Tibial nerve (tissue), 4 donors: ENCODE measurements around the gene BST2.

ENCODE experiments used
- CTCF ChIP-seq, 5 experiments: fragments of 200-600 bp in 3 of 5; fragments of 450-650 bp in 2 of 5; sonication (generic) in 3 of 5; IDR thresholded peaks; one replicate each; pipeline ENCODE4 v1.5.1; 2016 to 2019; ENCODE audit warnings: antibody characterized with exemption in 5 of 5, mild to moderate bottlenecking in 3 of 5, moderate library complexity in 2 of 5
- EP300 ChIP-seq, 2 donors: sonication (generic); formaldehyde crosslinking; IDR thresholded peaks; one replicate each; pipeline ENCODE4 v1.6.1; 2017; ENCODE audit warnings: antibody characterized with exemption in 2 of 2, mild to moderate bottlenecking in 1 of 2
- POLR2A ChIP-seq, 2 donors: fragments of 450-650 bp; IDR thresholded peaks; one replicate each; pipeline ENCODE4 v1.6.1; 2017; ENCODE audit warnings: antibody characterized with exemption in 2 of 2, mild to moderate bottlenecking in 2 of 2, moderate library complexity in 2 of 2

GRCh38 chr19:17393914-17394313 lies 11.5 kb downstream of the BST2 start, which contains the start of gene CCDC194:
- TF ChIP-seq CTCF (IDR thresholded peaks at IDR 0.05) (no peak), EP300 (IDR thresholded peaks at IDR 0.05) (no peak), POLR2A (IDR thresholded peaks at IDR 0.05) (no peak)
